Tibial nerve (tissue), 4 donors: ENCODE results near the gene RETREG3. TPM values are rescaled to one million over a fixed set of nuclear protein-coding genes. Genes with fewer than 3 reads are reported as not detected.

Experiments
- DNase-seq, 2 donors: peaks; one replicate each; pipeline ENCODE4 v3.0.0-alpha.2; 2019; ENCODE audit warnings: low spot score in 2 of 2
- H3K27ac ChIP-seq, 4 donors: fragments of 200-600 bp; sonication (generic) in 3 of 4; one replicate each; pipeline ENCODE4 v1.5.1; 2017 to 2019; ENCODE audit warnings: mild to moderate bottlenecking in 1 of 4
- H3K27me3 ChIP-seq, 2 donors: fragments of 200-600 bp; sonication (generic) in 1 of 2; one replicate each; pipeline versions ENCODE4 v1.5.1 to v1.6.0; 2017 to 2019
- H3K36me3 ChIP-seq, 3 donors: fragments of 200-600 bp; sonication (generic); one replicate each; pipeline ENCODE4 v1.5.1; 2018 to 2019
- H3K4me1 ChIP-seq, 4 donors: fragments of 200-600 bp; sonication (generic) in 3 of 4; one replicate each; pipeline ENCODE4 v1.5.1; 2017 to 2019
- H3K4me3 ChIP-seq, 4 donors: fragments of 200-600 bp; sonication (generic) in 3 of 4; one replicate each; pipeline ENCODE4 v1.5.1; 2017 to 2019; ENCODE audit warnings: mild to moderate bottlenecking in 1 of 4, moderate library complexity in 1 of 4
- H3K9me3 ChIP-seq, 4 donors: fragments of 200-600 bp; sonication (generic) in 3 of 4; one replicate each; pipeline ENCODE4 v1.5.1; 2017 to 2019
- EP300 ChIP-seq, 2 donors: sonication (generic); formaldehyde crosslinking; IDR thresholded peaks; one replicate each; pipeline ENCODE4 v1.6.1; 2017; ENCODE audit warnings: antibody characterized with exemption in 2 of 2, mild to moderate bottlenecking in 1 of 2
- POLR2A ChIP-seq, 2 donors: fragments of 450-650 bp; IDR thresholded peaks; one replicate each; pipeline ENCODE4 v1.6.1; 2017; ENCODE audit warnings: antibody characterized with exemption in 2 of 2, mild to moderate bottlenecking in 2 of 2, moderate library complexity in 2 of 2
- WGBS, 2 donors: methylation state at CpG; one replicate each; pipeline ENCODE4 v1.1.5; 2018; 5-methylcytosine and 5-hydroxymethylcytosine counted together
- total RNA-seq, 4 donors: library from RNA; depleted of rRNA; stranded (reverse); fragments of >200 nt; gene quantifications; one replicate each; pipeline ENCODE4 v1.1.0, GENCODE V29; 2016
- TF ChIP-seq, protein P1 (sequence below), 5 experiments: fragments of 200-600 bp in 3 of 5; fragments of 450-650 bp in 2 of 5; sonication (generic) in 3 of 5; IDR thresholded peaks; one replicate each; pipeline ENCODE4 v1.5.1; 2016 to 2019; ENCODE audit warnings: antibody characterized with exemption in 5 of 5, mild to moderate bottlenecking in 3 of 5, moderate library complexity in 2 of 5

The RETREG3 gene
- total RNA-seq, 4 donors from 2014 or later, result 43.1 to 61.8 (median 57.7) TPM

DNA sequence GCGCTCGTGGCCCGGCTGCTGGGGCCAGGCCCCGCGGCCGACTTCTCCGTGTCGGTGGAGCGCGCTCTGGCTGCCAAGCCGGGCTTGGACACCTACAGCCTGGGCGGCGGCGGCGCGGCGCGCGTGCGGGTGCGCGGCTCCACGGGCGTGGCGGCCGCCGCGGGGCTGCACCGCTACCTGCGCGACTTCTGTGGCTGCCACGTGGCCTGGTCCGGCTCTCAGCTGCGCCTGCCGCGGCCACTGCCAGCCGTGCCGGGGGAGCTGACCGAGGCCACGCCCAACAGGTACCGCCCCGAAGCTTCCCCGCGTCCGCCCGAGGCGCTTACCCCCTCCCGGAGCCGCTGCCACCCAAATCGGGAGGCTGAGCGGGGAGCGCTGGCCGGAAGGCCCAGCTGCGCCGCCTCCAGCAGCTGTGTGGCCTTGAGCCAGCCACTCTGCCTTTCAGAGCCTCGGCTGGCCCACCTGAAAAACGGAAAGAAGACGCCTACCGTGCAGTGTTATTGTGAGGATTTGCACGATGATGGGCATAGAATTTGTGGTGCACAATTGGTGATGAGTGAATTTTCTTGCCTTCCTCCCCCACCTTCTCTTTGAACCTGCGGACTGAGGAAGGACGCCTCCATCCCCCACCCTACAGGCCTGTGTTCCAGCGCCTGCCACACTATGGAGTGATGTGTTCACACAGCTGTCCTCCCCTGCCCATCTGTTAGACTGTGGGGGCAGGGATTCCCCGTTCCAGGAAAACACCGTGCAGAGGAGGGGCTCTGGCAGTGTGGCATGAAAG is 72.6 kb downstream of the RETREG3 start:
- WGBS, 2 donors, result 1% methylated on average over 26 to 29 of the region's 65 CpGs
- Histone ChIP-seq H3K27me3 (no peaks in the 10 kb centered on the region), H3K27ac (peak overlapping the region; percentile 82 to 96 (median 94)), H3K36me3 (peaks cover 0 to 38% (median 9%) of the 10 kb centered on the region in 3 donors), H3K9me3 (no peaks in the 10 kb centered on the region), H3K4me1 (peaks cover 3 to 31% (median 14%) of the 10 kb centered on the region in 4 donors), H3K4me3 (peak overlapping the region; percentile 43 to 82 (median 65))
- DNase-seq, result peak; percentile 66 to 76
- peak in 1 of 2 donors; percentile 33 for TF ChIP-seq POLR2A (IDR thresholded peaks at IDR 0.05)
- peak in 1 of 2 donors; percentile 26 for TF ChIP-seq EP300 (IDR thresholded peaks at IDR 0.05)
- TF ChIP-seq, protein P1, sequence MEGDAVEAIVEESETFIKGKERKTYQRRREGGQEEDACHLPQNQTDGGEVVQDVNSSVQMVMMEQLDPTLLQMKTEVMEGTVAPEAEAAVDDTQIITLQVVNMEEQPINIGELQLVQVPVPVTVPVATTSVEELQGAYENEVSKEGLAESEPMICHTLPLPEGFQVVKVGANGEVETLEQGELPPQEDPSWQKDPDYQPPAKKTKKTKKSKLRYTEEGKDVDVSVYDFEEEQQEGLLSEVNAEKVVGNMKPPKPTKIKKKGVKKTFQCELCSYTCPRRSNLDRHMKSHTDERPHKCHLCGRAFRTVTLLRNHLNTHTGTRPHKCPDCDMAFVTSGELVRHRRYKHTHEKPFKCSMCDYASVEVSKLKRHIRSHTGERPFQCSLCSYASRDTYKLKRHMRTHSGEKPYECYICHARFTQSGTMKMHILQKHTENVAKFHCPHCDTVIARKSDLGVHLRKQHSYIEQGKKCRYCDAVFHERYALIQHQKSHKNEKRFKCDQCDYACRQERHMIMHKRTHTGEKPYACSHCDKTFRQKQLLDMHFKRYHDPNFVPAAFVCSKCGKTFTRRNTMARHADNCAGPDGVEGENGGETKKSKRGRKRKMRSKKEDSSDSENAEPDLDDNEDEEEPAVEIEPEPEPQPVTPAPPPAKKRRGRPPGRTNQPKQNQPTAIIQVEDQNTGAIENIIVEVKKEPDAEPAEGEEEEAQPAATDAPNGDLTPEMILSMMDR (IDR thresholded peaks at IDR 0.05), result peak in 1 of 5 experiments; percentile 6

DNA sequence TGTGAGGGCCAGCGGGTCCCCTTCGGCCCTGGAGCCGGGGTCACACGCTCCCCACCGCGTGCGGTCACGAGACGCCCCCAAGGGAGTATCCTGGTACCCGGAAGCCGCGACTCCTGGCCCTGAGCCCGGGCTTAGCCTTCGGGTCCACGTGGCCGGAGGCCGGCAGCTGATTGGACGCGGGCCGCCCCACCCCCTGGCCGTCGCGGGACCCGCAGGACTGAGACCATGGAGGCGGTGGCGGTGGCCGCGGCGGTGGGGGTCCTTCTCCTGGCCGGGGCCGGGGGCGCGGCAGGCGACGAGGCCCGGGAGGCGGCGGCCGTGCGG is 73.2 kb downstream of the RETREG3 start, which contains the start of gene NAGLU:
NAGLU (plus strand) TSS at position 194 of the 324 bp plus-strand sequence; CDS start at position 226, 32 bp downstream.
- Histone ChIP-seq H3K4me1 (peaks cover 3 to 33% (median 16%) of the 10 kb centered on the region in 4 donors), H3K9me3 (no peaks in the 10 kb centered on the region), H3K27me3 (no peaks in the 10 kb centered on the region), H3K36me3 (peaks cover 0 to 33% (median 9%) of the 10 kb centered on the region in 3 donors), H3K4me3 (peak within 1 kb of the TSS; percentile 45 to 82 (median 65)), H3K27ac (peak within 1 kb of the TSS; percentile 82 to 96 (median 94))
- WGBS, 2 donors, result 3% methylated on average over 9 of the region's 40 CpGs; no CpG with 5 or more reads in 1 of the 2 donors
- DNase-seq, result peak; percentile 96 to 98
- TF ChIP-seq POLR2A (IDR thresholded peaks at IDR 0.05), result peak; percentile 69 to 96
- TF ChIP-seq, protein P1 (IDR thresholded peaks at IDR 0.05), result peak in 2 of 5 experiments; percentile 35 to 53
- peak; percentile 98 to 100 for TF ChIP-seq EP300 (IDR thresholded peaks at IDR 0.05)

DNA sequence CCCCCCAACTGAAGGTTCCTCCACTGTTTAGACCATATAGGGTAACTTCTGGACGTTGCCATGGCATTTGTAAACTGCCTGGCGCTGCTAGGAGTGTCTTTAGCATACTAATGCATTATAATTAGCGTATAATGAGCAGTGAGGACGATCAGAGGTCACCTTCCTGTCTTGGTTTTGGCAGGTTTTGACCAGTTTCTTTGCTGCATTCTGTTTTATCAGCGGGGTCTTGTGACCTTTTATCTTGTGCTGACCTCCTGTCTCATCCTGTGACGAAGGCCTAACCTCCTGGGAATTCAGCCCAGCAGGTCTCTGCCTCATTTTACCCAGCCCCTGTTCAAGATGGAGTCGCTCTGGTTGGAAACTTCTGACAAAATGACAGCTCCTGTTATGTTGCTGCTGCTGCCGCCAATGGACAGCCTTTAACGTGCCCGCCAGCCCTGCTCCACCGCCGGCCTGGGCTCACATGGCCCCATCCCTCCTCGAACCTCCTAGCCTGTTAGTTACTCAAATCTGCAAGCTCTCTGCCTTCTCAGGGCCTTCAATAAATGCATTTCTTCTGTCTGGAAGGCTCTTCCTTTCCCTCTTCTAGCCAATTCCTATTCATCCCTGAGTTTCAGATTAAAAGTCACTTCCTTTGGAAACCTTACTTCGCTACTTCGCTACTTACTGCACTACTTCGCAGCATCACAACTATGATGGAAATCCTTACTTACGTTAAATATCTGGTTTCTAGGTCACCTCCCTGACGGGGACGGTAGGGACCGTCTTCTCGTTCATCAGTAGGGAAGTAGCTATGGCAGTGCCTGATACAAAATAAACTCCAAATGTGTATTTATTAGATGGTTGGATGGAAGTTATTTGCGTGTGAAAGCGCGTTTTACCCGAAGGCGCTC is 73.8 kb downstream of the RETREG3 start:
- H3K4me3 ChIP-seq, result peak overlapping the region; percentile 41 to 82 (median 58)

DNA sequence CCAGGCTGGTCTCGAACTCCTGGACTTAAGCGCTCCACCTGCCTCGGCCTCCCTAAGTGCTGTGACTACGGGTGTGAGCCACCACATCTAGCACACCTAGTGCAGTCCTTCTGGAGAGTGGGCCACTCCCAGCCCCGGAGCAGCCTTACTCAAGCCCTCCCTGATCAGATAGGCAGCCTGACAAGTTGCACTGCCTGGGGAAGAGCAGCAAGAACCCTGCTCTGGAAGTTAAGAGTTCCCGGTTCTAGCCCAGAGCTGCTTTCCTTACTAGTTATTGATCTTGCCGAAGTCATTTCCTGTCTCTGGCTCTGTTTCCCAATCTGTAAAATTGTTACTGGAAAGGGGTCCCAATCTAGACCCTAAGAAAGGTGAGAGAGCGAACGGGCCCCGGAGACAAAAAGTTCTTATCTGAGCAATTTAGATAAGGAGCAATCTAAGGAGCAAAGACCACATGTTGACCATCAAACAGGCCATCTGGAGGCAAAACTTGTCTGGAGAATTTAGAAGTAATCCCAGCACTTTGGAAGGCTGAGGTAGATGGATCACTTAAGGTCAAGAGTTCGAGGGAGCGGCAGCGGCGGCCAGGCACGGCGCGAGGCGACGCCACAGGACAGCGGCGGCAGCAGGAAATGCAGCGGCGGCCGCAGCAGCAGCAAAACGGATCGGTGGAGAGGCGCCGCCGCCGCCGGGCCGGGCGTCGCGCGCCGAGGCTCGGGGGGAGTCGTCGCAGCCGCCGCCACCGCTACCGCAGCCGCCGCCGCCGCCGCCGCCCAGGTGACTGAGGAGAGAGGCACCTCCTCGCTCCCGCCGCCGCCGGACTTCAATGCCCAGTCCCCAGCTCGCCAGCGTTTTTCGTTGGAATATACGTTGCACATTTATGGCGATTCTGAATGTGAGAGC is 77.5 kb downstream of the RETREG3 start:
- no peaks in the 10 kb centered on the region for H3K36me3 ChIP-seq
- no peaks in the 10 kb centered on the region for H3K9me3 ChIP-seq
- no peak for DNase-seq
- peak overlapping the region; percentile 61 to 87 (median 81) for H3K27ac ChIP-seq
- peak overlapping the region; percentile 33 to 62 (median 46) for H3K4me3 ChIP-seq
- H3K27me3 ChIP-seq, result no peaks in the 10 kb centered on the region
- TF ChIP-seq EP300 (IDR thresholded peaks at IDR 0.05), result peak in 1 of 2 donors; percentile 26
- peak in 1 of 2 donors; percentile 33 for TF ChIP-seq POLR2A (IDR thresholded peaks at IDR 0.05)
- TF ChIP-seq, protein P1 (IDR thresholded peaks at IDR 0.05), result peak; percentile 49 to 89 (median 74)
- peaks cover 0 to 27% (median 9%) of the 10 kb centered on the region in 4 donors for H3K4me1 ChIP-seq
- WGBS, 2 donors, result 14 to 21% methylated on average over 36 to 60 of the region's 60 CpGs

More for the DNA sequence above, 73.8 kb downstream of the RETREG3 start:
- Histone ChIP-seq H3K9me3 (no peaks in the 10 kb centered on the region), H3K27ac (peak overlapping the region; percentile 82 to 96 (median 94)), H3K4me1 (peaks cover 3 to 33% (median 16%) of the 10 kb centered on the region in 4 donors), H3K36me3 (peaks cover 0 to 26% (median 9%) of the 10 kb centered on the region in 3 donors), H3K27me3 (no peaks in the 10 kb centered on the region)
- no peak for DNase-seq
- 42% methylated on average over 25 to 26 of the region's 26 CpGs for WGBS, 2 donors
- TF ChIP-seq, protein P1 (IDR thresholded peaks at IDR 0.05), result no peak
- TF ChIP-seq EP300 (IDR thresholded peaks at IDR 0.05), result no peak
- no peak for TF ChIP-seq POLR2A (IDR thresholded peaks at IDR 0.05)
